Measurements from ENCODE around the gene ETS1.

Gene ETS1

DNA sequence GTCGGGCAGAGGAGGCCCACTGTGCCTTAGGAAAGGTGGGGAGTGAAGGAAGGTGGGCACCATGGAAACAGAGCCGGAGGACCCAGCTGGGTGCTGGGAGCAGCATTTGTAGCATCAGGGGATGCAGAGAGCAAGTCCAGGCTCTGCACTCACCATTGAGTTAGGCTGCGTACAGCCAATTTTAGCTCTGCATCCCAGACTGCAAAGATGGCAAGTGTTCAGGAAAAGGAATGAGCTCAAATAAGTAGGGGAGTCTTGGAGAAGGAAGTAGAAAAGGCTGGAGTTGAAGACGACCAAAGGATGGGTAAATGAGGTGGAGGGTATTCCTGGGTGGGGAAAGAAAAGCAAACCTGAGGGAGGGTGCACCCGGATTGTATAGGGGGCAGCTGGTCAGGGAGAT lies 31.6 kb upstream of the ETS1 start:
- no peak for DNase-seq

DNA sequence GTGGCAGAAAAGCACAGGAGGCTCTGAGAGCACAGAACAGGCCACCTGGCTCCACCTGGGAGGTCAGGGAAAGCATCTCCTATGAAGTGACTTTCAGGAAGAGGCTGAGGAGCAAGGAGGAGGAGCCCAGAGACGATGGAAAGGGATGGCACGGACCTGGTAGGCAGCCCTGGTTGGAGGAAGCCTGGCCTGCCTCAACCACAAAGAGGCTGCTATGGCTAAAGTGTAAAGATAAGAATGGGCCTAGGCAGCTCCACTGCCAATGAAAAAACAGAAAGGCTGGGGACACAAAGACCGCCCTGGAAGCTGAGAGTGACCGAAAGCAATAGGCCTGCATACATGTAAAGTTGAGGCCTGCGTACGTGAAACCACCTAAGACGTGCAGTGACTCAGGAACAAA lies 31.2 kb upstream of the ETS1 start:
- DNase-seq: no peak

DNA sequence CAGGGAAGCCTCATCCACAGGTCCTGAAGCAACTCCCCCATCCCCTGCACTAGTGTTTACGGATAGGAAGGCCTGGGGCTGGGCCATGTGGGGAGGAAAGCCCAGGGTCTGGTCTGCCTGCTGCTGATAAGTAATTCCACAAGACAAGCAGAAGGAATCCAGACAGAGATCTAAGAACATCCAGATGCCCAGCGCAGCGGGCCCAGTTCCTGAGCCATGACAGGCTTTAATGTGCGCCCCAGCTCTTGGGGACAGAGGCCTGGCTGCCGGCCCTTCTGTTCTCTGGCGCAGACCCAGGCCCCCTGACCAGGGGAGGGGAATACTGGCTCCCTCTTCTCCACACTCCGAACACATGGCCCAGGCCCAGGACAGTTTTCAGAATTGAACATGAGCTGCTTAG lies 28.8 kb upstream of the ETS1 start:
- DNase-seq: no peak

DNA sequence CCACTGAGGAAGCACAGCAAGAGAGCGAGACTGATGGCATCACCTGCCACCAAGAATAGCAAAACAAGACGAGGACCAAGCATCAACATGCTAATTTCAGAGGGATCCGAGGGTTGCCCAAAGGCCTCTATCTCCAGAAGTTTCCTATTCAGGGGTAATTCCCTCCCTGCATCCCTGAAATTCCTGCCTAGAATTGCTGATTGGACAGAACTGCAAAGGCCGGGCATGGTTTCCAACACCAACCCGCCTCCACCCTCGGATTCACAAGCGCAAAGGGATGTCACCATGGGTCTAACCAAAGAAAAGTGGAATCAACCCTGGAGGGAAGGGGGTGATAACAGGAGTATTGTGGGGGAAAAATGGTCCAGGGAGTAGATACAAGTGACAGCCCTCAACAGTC lies 28.3 kb upstream of the ETS1 start:
- DNase-seq: no peak

DNA sequence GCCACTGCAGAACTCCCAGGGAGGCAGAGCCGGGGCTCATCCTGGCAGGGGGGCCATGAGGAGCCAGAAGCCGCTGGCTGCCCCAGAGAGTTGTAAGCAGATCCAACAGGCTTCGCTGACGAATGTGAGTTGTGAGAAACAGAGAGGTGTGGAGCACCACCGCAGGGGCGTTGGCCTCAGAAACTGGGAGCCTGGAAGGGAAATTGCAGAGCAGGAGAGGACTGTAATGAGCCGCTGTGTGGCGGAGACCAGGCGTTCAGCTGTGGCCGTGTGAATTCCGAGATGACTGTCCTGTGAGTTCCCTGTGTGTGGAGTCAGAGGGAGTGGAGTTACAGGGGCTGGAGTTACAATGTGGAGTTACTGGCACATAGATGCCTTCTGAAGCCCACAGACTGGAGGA lies 27.7 kb upstream of the ETS1 start:
- DNase-seq: no peak

DNA sequence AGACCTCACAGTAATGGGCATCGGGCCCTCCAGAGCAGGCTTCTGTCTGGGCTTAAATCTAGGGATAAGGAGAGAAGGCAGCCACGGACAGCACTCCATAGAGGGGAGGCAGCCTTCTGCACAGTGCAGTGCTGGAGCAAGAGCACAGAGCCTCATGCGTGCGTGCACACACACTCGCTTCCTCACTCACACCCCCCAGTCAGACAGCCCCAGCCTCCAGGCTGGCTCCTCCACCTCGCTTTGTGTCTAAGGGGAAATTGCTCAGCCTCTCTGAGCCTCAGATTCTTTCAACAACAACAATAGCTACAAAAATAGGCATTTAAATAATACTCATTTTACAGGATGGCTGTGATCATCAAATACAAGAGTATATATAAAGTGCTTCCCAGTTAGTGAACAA lies 26.7 kb upstream of the ETS1 start:
- no peak for DNase-seq

DNA sequence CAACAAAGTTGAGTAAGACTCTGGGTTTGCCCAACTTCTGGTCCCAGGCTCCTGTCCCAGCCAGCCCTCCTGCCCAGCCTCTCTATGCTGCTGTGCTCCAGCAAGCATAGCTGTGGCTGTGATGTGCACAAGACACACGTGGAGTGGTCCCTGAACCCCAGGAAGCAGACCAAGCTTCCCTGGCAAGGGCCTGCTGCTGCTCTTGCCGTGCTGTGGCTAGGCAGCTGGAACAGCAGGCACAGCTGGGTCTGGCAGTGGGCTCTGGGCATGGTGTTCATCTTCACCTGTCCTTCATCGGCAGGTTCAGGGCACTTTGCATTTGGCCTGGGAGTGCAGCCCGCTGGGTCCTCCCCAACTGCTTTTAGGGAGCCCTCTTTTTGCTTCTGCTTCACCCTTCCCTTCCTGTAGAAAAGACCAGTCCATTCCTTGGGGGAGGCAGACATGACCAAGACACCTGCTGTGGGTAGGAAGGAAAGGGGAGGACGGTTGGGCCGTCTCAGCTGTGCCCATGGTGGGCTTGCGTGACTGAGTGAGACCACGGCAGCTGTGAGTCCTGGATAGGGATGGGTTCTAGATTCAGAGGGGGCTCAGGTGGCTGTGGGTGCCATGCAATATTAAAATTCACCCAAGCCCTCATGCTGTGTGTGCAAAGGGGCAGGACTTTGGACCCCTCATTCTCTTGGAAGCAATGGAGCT lies 26.1 kb upstream of the ETS1 start:
- DNase-seq: no peak

DNA sequence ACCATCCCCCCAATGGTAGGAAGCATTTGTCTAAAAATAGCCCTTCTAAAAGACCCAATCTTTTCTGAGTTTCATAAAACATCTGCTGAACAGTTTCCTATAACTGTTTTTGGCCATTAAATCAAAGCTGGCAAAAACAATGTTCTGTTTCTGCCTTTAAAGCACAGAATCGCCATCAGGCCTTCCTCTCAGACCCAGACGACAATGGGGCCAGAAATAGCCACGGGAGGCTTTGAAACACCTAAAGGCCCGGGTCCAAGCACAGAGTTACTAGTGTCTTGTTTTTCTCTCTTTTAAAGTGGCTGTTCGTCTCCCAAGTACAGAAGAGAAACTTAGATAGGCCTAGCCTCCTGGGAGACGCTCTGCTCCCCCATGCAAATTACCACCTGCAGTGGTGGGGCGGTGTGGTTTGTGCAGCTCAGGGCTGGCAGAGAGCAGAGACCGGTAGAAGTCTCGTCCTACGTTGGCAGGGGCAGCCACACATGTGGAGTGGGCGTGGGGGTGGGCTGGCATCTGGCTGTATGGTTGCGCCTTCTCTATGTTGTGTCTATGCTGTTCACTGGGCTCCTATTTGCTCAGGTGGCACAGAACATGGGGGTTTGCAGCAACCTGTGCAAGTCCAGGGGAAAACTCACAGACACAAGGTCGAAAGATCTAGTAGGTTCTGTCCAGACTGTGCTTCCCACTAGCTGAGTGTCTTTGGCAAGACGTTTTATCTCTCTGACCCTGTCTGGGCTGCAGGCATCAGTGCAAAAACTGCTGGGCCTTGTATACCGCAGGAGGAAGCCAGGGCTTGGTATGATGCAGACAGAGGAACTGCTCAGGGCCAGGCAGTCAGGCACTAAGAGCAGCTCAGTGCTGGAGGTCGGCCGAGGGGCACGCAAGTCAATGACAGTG lies 23.6 kb upstream of the ETS1 start:
- peak; percentile 55 for DNase-seq

DNA sequence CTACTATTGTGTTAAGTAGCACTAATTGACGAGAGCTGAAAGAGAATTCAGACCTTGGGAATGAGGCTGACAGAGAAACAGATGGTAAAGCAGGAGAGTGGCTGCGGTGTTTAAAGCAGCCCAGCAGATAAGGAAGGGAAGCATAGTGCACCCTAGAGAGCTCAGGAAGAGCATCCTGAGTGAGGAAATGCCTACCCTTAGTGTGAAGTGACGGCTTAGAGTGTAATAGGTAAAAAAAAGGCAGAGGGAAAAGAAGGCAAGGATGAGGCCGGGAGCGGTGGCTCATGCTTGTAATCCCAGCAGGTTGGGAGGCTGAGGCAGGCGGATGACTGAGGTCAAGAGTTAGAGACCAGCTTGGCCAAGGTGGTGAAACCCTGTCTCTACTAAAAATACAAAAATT lies 22.4 kb upstream of the ETS1 start:
- DNase-seq: no peak

DNA sequence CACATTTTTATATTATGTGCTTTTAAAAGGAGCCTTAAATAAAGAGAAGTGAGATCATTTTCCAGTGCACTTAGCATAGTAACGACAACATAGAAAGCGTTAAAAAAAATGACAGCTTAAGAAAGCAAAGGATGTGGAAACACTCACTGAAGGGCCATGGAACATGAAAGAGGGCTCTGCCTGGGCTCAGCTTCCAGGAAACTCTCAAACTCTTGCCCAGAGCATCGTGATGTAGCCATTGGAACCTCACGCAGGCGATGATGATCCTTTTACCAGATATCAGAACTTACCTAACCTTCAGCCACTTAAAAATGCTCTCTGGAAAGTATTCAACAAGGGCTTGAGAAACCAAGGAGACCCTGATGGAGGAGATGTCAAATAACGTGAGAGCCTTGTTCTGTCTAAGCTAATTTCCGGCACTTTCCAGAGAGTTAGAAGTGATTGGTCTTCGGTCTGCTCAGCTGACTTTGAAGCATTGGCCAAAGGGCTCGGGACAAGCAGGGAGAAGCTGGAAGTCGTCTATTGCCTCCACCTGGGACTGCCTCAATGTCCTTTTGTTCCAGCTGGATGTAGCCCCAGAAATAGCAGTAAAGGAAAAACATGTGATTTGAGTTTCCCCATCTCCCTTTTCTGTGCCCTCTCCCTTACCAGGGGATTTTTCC lies 21.5 kb upstream of the ETS1 start:
- no peak for DNase-seq

DNA sequence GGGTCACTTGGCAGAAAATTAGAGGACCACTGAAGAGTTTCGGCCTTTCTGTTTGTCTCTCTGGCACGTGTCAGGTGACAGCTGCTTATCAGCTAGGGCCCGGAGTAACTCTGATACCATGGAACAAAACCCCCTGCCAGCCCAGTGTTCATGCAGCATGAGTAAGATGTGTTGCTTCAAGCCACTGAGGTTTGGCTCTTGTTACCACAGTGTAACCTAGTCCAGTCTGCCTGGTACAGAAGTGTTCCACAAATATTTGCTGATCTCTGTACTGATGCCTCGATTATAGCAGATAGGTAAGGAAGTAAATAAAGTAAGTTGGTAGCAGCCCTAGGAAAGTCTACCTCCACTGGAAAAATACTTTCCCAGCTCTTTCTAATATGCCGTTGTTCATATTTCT lies 20.5 kb upstream of the ETS1 start:
- DNase-seq: no peak

DNA sequence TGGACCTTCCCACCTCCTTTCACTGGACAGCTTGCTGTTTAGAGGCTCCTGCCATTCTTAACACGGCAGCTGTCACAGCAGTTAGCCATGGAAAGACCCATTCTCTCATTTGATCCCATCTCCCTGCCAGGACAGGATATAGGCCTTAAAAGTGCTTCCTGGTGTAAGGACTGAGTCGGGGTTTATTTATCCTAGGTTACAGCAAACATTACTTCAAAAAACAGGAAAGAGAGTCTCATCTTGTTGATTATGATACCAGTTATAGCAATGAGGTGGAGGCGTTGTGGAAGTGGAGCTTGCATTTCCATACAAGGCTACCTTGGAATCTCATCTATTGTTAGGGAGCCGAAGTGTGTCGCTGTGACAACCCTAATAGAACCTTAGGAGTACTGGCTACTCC lies 17.4 kb upstream of the ETS1 start:
- no peak for DNase-seq

DNA sequence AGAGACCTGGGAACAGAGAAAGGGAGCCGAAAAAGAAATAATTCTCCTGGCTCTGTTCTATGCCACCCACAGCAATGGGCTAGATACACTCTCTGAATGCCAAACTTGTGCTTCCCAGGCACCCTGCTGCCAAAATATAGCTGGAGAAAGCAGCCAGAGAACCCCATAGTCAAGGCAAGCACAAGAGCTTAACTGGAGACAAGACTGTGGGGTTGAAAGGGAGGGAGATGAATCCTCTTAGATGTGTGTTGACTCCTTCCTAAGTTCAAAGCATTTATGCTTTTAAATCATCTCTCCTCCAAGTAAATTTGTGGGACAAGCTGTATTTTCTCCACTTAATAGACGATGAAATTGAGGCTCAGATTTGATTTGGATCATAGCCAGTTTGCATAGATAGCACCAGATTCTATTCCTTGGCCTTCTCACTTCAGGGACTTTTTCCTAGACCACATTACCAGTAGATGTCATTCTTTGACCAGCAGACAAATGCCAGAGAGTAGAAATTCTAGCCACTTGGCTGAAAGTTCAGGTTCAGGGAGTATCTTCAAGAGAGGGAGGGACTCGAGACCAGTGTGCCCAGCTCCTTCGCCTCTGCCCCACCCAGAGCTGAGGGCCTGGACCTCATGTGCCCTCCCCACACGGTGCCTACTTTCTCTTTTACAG lies 16.5 kb upstream of the ETS1 start:
- no peak for DNase-seq

DNA sequence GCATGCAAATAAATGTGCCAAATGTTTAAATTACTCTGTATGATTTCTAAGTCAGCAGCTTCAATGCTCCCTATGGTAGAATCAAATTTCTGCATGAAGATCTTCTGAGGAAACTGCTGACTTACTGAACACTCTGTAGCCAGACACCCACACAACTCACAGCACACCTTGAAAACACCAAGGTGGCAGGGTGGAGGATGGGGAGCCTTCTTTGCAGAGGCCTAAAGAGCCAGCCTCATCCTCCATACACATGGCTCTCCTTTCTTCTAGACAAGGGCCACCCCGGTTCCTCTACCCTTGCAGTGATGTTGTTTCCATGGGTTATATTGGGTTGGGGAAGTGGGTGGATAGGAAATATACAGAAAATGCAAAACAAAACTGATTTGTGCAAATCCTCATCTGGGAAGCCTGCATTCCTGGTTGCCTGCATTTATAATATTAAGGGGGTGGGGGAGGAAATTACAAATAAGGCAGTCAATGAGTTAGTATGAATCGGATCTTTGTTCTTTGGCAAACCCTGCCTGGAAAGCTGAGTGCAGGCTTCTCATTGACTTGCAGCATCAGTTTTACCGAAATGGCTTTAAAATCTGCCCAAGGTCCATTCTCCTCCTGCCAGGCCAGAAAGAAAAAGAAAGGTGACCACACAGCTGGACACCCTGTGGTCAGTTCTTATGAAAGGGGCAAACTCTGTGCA lies 15.8 kb upstream of the ETS1 start:
- no peak for DNase-seq

DNA sequence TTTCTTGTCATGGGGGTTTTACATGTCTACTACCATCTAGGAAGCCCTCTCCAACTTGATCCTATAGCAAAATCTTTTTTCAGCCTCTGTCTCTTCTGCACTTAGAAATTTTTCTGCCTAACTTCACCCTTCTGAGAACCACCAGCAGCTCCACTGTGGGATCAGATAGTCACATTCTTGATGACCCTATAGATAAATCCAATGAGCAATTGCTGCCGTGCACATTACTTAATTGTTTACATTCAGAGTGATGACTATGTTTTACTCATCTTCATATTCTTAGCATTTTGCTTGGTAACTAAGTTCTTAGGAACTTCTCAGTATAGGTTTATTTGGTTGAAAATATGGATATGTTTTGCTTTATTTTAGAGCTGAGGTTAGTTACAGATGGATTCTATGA lies 12.4 kb upstream of the ETS1 start:
- no peak for DNase-seq

DNA sequence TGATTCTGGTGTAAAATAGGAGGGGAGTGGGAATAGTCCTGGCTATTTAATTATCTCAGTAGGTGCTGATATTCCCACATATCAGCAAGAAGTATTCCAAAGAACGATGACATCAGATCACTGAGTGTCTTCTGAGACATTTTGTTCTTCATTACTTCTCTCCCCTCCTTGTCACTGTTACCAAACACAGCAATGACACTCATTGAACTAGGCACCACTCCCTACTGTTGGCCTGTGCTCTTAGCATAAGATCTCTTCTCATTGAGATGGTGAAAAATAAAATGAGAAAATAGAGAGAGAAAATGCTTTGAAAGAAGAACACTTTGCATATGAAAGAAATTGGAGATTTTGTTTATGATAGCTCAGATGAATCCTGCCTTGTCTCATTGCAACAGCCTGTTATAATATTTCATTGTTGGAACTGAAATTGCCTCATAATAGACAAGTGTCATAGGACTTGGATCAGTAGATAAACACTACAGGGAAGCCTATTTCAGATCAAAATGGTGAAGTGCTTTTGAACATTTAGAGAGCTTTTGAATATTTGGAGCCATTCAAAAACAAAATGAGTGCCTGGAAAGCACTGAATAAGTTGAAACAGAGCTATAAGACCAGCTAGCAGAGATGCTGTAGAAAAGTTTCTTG lies 11.3 kb upstream of the ETS1 start:
- DNase-seq: no peak

DNA sequence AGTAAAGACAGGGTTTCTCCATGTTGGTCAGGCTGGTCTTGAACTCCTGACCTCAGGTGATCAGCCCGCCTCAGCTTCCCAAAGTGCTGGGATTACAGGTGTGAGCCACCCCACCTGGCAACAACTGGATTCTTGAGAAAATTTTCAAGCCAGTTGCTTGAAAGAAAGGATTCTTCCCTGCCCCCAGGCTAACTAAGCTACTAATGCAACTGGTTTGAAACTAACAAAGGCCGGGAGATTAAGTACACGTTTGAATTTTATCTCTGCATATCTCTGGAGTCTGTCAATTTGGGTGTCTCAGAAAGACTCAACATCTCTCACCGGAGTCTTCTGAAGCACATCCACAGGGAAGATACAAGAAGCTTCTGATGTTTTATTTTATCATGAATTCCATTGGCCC lies 10.7 kb upstream of the ETS1 start:
- no peak for DNase-seq

DNA sequence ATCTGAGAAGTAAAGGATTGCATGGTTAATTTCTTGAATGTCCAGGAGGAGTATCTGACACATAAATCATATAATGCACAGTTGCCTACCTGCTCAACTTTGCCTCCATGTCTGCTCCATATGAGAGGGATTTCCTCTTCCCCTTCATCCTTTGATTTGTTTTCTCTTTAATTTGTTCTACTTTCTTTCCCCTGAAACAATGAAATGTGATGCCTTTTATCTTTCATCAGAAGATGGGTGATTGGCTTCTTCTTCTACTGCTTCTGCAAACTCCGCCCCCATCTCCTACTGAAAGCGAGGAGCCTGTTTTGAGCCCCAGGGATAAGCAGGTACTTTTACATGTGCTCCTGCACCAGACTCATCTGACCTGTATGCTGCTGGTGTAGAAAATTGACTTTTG lies 9.9 kb upstream of the ETS1 start:
- no peak for DNase-seq

DNA sequence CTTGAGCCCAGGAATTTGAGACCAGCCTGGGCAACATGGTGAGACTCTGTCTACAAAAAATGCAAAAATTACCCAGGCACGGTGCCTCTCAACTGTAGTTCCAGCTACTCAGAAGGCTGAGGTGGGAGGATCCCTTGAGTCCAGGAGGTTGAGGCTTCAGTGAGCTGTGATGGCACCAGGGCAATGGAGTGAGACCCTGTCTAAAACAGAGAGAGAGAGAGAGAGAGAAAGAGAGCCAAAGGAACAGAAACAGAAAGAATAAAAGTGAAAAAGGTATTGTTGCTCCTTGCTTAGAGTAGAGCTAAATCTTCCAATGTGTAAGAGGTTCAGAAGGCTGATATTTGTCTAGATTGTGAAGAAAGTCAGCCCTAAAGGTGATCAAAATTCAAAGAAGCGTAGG lies 8.9 kb upstream of the ETS1 start:
- DNase-seq: no peak

DNA sequence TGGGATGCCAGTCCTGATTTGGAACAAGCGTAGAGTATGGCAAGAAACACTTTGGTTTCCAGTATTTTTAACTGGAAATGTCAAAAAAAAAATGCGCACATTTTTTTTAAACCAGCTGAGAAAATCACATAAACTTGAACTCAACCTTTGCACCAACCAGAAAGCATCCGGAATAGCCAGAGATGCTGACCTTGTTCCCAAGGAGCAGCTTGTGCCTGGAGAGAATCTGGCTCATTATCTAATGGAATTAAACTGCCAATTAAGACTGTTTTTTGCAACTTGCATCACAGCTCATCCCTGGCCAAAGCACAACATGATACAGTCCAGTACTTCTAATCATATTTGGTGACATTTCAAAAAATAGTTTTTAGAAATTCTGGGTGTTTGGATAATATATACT lies 8.4 kb upstream of the ETS1 start:
- DNase-seq: no peak

DNA sequence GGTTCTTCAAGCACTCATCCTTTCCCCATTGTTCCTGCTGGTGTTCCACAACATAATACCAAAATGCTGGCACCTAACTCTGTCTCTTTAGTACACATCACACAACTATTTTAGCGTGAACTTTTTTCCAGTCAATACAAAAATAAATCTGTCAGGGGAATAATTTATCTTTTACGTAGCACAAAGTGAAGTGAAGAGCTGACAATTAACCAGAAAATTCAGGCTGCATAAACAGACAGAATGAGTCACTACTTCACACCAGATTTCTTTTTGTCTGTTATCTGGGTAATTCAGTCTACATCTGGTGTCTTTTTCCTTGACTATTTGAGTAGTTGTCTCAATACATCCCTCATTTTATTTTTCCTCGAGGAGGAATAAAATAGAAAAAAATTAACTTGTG lies 7.9 kb upstream of the ETS1 start:
- no peak for DNase-seq

DNA sequence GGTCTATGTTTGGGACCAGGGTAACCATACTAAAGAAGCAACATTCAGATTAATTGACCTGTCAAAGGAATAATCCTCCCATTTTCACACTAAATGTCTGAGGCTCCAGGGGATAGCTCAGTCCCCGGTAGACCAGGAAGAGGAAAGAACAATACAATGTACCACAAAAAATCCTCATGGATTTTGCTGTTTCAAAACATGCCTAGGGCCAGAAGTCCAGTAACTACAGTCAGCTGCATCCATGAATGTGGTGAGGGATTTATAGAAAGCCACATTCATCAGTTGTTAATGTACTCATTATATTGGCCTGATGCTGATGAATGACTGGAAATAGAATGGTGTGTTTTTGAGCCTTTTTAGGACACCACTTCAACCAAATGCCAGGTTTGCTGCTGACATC lies 6.9 kb upstream of the ETS1 start:
- no peak for DNase-seq

Data from effector CD4-positive, alpha-beta T cell (primary cell).